H1 (cell line): ENCODE data around the gene CALD1. TPM values are rescaled to one million over a fixed set of nuclear protein-coding genes. Genes with fewer than 3 reads are reported as not detected.

Experiments used
- CTCF ChIA-PET: fragments of 300-600 bp; sonication (Branson Sonifier 250); formaldehyde crosslinking; loops from one replicate; lab custom pipeline; 2021; ENCODE audit not compliant: partially characterized antibody; lab: Charles Lee
- POLR2A ChIA-PET: fragments of 300-600 bp; sonication (Branson Sonifier 250); formaldehyde crosslinking; loops from one replicate; lab custom pipeline; 2021; ENCODE audit warnings: inconsistent platforms; ENCODE audit not compliant: partially characterized antibody; lab: Charles Lee
- DNase-seq, 2 experiments: peaks; one replicate each; pipeline versions ENCODE4 v3.0.0 to v3.0.0-alpha.2; 2010 to 2022; ENCODE audit warnings: low spot score in 2 of 2, low read depth in 1 of 2, mixed read lengths in 1 of 2
- FAIRE-seq: peaks from 2 replicates; lab custom pipeline; 2011; peaks lifted over from hg19 to GRCh38; lab: Jason Lieb, UNC
- H2AFZ ChIP-seq: 2 replicates; pipeline ENCODE4 v1.8.1; 2012; ENCODE audit warnings: low read length, inconsistent platforms
- H2AK5ac ChIP-seq: 2 replicates; pipeline ENCODE4 v1.6.1; 2013; ENCODE audit warnings: low read depth, low read length
- H2BK120ac ChIP-seq: replicated peaks from 2 replicates; pipeline ENCODE3; 2013; ENCODE audit warnings: low read depth, low read length, inconsistent platforms
- H2BK12ac ChIP-seq: 2 replicates; pipeline ENCODE4 v1.6.1; 2013; ENCODE audit warnings: low read depth, low read length
- H2BK15ac ChIP-seq: 2 replicates; pipeline ENCODE4 v1.6.1; 2013; ENCODE audit warnings: low read length
- H2BK20ac ChIP-seq: 2 replicates; pipeline ENCODE4 v1.6.1; 2013; ENCODE audit warnings: low read length
- H2BK5ac ChIP-seq: 2 replicates; pipeline ENCODE4 v1.6.1; 2013; ENCODE audit warnings: low read depth, low read length
- H3K14ac ChIP-seq: 2 replicates; pipeline ENCODE4 v1.6.1; 2013; ENCODE audit warnings: inconsistent platforms; ENCODE audit not compliant: insufficient read length
- H3K18ac ChIP-seq: 2 replicates; pipeline ENCODE4 v1.6.1; 2013; ENCODE audit warnings: low read length; ENCODE audit errors: extremely low read depth
- H3K23ac ChIP-seq: 2 replicates; pipeline ENCODE4 v1.6.1; 2013; ENCODE audit warnings: inconsistent platforms; ENCODE audit not compliant: insufficient read length
- H3K23me2 ChIP-seq: 2 replicates; pipeline ENCODE4 v1.6.1; 2013; ENCODE audit warnings: low read depth, low read length
- H3K27ac ChIP-seq: 2 replicates; pipeline ENCODE4 v1.6.1; 2011; ENCODE audit warnings: low read depth, low read length, inconsistent platforms
- H3K27me3 ChIP-seq, 4 experiments: replicated peaks in 1 of 4; 1 replicate in 1 of 4; 2 replicates in 3 of 4; pipeline versions ENCODE4 v1.6.1 to v1.8.1; 2011 to 2013; ENCODE audit warnings: low read length in 3 of 4, mild to moderate bottlenecking in 3 of 4, inconsistent platforms in 2 of 4, mixed read lengths in 2 of 4, moderate library complexity in 1 of 4; ENCODE audit not compliant: control insufficient read depth in 3 of 4, insufficient read depth in 3 of 4; ENCODE audit errors: extremely low read depth in 1 of 4
- H3K36me3 ChIP-seq, 4 experiments: 2 replicates each; pipeline versions ENCODE4 v1.6.1 to v1.8.1; 2011 to 2013; ENCODE audit warnings: mild to moderate bottlenecking in 4 of 4, low read length in 3 of 4, moderate library complexity in 2 of 4, control low read depth in 1 of 4, inconsistent platforms in 1 of 4; ENCODE audit not compliant: insufficient read depth in 4 of 4, control insufficient read depth in 2 of 4
- H3K4ac ChIP-seq: replicated peaks from 2 replicates; pipeline ENCODE3; 2013; ENCODE audit warnings: low read length, low read depth, mixed read lengths, inconsistent platforms; ENCODE audit not compliant: insufficient read length
- H3K4me1 ChIP-seq, 4 experiments: replicated peaks in 1 of 4; 1 replicate in 1 of 4; 2 replicates in 3 of 4; pipeline versions ENCODE4 v1.6.1 to v1.8.1; 2011 to 2013; ENCODE audit warnings: low read length in 3 of 4, inconsistent platforms in 2 of 4, mixed read lengths in 1 of 4; ENCODE audit not compliant: insufficient read depth in 4 of 4, control insufficient read depth in 3 of 4
- H3K4me2 ChIP-seq, 2 experiments: 2 replicates each; pipeline versions ENCODE4 v1.6.1 to v1.8.1; 2011 to 2013; ENCODE audit warnings: low read depth in 2 of 2, low read length in 2 of 2, control low read depth in 1 of 2, inconsistent platforms in 1 of 2, mild to moderate bottlenecking in 1 of 2; ENCODE audit not compliant: insufficient read depth in 1 of 2
- H3K4me3 ChIP-seq, 4 experiments: fragments of 200-600, 300-600 bp in 1 of 4; sonication (generic), shearing (Covaris generic), sonication (Bioruptor Twin) in 1 of 4; 2 replicates each; pipeline versions ENCODE4 v1.5.1 to v1.8.1; 2011 to 2016; ENCODE audit warnings: low read length in 4 of 4, low read depth in 3 of 4, control low read depth in 2 of 4, inconsistent platforms in 2 of 4, mild to moderate bottlenecking in 2 of 4, mixed read lengths in 1 of 4, moderate library complexity in 1 of 4; ENCODE audit not compliant: insufficient read depth in 2 of 4; ENCODE audit errors: extremely low read depth in 1 of 4
- H3K56ac ChIP-seq: replicated peaks from 2 replicates; pipeline ENCODE3; 2013; ENCODE audit warnings: low read depth, mild to moderate bottlenecking, mixed read lengths, low read length, inconsistent platforms; ENCODE audit not compliant: insufficient read length
- H3K79me1 ChIP-seq: 2 replicates; pipeline ENCODE4 v1.6.1; 2013; ENCODE audit warnings: low read depth, low read length, control low read depth
- H3K79me2 ChIP-seq, 2 experiments: 2 replicates each; pipeline versions ENCODE4 v1.6.1 to v1.8.1; 2012 to 2013; ENCODE audit warnings: low read length in 2 of 2, mild to moderate bottlenecking in 2 of 2, inconsistent platforms in 1 of 2; ENCODE audit not compliant: insufficient read depth in 2 of 2, control insufficient read depth in 1 of 2
- H3K9ac ChIP-seq, 4 experiments: replicated peaks in 1 of 4; 1 replicate in 1 of 4; 2 replicates in 3 of 4; pipeline versions ENCODE4 v1.6.1 to v1.8.1; 2011 to 2013; ENCODE audit warnings: low read depth in 3 of 4, low read length in 3 of 4, control low read depth in 2 of 4, mild to moderate bottlenecking in 2 of 4, moderate library complexity in 2 of 4, inconsistent platforms in 1 of 4; ENCODE audit errors: extremely low read depth in 1 of 4
- H3K9me3 ChIP-seq, 2 experiments: 2 replicates each; pipeline versions ENCODE4 v1.6.1 to v1.8.1; 2012 to 2013; ENCODE audit warnings: mild to moderate bottlenecking in 2 of 2, moderate library complexity in 2 of 2, control low read depth in 1 of 2, inconsistent platforms in 1 of 2, low read depth in 1 of 2, low read length in 1 of 2, mixed read lengths in 1 of 2; ENCODE audit not compliant: insufficient read depth in 2 of 2
- H4K20me1 ChIP-seq, 2 experiments: replicated peaks in 1 of 2; 2 replicates each; pipeline versions ENCODE3 to v1.8.1; 2011 to 2013; ENCODE audit warnings: inconsistent platforms in 2 of 2, low read length in 2 of 2, mild to moderate bottlenecking in 1 of 2; ENCODE audit not compliant: insufficient read depth in 2 of 2, control insufficient read depth in 1 of 2
- H4K5ac ChIP-seq: 2 replicates; pipeline ENCODE4 v1.6.1; 2013; ENCODE audit warnings: low read length, low read depth, mixed read lengths, inconsistent platforms; ENCODE audit not compliant: insufficient read length
- H4K8ac ChIP-seq: 2 replicates; pipeline ENCODE4 v1.8.0; 2013; ENCODE audit warnings: mild to moderate bottlenecking, moderate library complexity, low read length, inconsistent platforms; ENCODE audit not compliant: insufficient read depth; ENCODE audit errors: extremely low read depth
- H4K91ac ChIP-seq: replicated peaks from 2 replicates; pipeline ENCODE3; 2013; ENCODE audit warnings: low read length, mixed read lengths, inconsistent platforms; ENCODE audit not compliant: insufficient read length
- CTCF ChIP-seq, 3 experiments: IDR thresholded peaks; 1 replicate in 2 of 3; 2 replicates in 1 of 3; pipeline versions ENCODE4 v1.5.1 to v1.6.1; 2011; ENCODE audit warnings: low read length in 3 of 3, mild to moderate bottlenecking in 3 of 3, inconsistent platforms in 2 of 3, low read depth in 1 of 3, moderate library complexity in 1 of 3; ENCODE audit not compliant: insufficient read depth in 1 of 3; ENCODE audit errors: control extremely low read depth in 1 of 3
- JUN ChIP-seq: IDR thresholded peaks from 2 replicates; pipeline ENCODE4 v1.6.1; 2011; ENCODE audit warnings: low read depth, mild to moderate bottlenecking, improper control_type of control experiment, low read length
- POU5F1 ChIP-seq: IDR thresholded peaks from 2 replicates; pipeline ENCODE4 v1.6.1; 2011; ENCODE audit warnings: low read depth, mild to moderate bottlenecking, low read length, moderate library complexity
- RAD21 ChIP-seq, 2 experiments: IDR thresholded peaks in 1 of 2; conservative IDR thresholded peaks in 1 of 2; 2 replicates each; pipeline ENCODE4 v1.6.1; 2011; ENCODE audit warnings: low read depth in 2 of 2, low read length in 2 of 2, improper control_type of control experiment in 1 of 2, inconsistent platforms in 1 of 2, mild to moderate bottlenecking in 1 of 2, moderate library complexity in 1 of 2
- YY1 ChIP-seq: IDR thresholded peaks from 2 replicates; pipeline ENCODE4 v1.6.1; 2011; ENCODE audit warnings: low read depth, mild to moderate bottlenecking, low read length
- WGBS, 2 experiments: shearing (Covaris generic) in 1 of 2; methylation state at CpG; one replicate each; pipeline versions ENCODE4 v1.1.6 to v1.1.7; 2013 to 2015; ENCODE audit warnings: low lambda C conversion rate in 2 of 2, mixed read lengths in 2 of 2, inconsistent platforms in 1 of 2, low coverage in 1 of 2, missing lambda C conversion rate in 1 of 2; ENCODE audit not compliant: insufficient replicate concordance in 2 of 2, insufficient coverage in 1 of 2, insufficient read length in 1 of 2; ENCODE audit errors: extremely low coverage in 1 of 2, missing lambda C conversion rate in 1 of 2; 5-methylcytosine and 5-hydroxymethylcytosine counted together
- polyA plus RNA-seq, 7 experiments: library from polyadenylated mRNA; depleted of rRNA in 3 of 7; stranded (reverse) in 5 of 7; unstranded in 2 of 7; fragments of >200 nt in 5 of 7; fragments of 200-250 nt in 2 of 7; gene quantifications; 1 replicate in 5 of 7; 2 replicates in 1 of 7; 4 replicates in 1 of 7; pipeline versions ENCODE4 v1.2.1 to v1.2.3, GENCODE V29; 2011 to 2013; ENCODE audit warnings: missing spikeins in 2 of 7, mixed read lengths in 2 of 7
- total RNA-seq: library from RNA; stranded (reverse); fragmentation: NEBNext Ultra II Directional; extraction: Animal tissue kit (Norgen Biotek cat#: 25700); gene quantifications from 2 replicates; pipeline ENCODE4 v1.2.1, GENCODE V29; 2021

Gene CALD1
- total and polyA plus RNA-seq, 2 of the 8 experiments (the other 6 are each of a cell fraction or from before 2014, with no cell fraction given): 34.3 to 177 TPM

DNA sequence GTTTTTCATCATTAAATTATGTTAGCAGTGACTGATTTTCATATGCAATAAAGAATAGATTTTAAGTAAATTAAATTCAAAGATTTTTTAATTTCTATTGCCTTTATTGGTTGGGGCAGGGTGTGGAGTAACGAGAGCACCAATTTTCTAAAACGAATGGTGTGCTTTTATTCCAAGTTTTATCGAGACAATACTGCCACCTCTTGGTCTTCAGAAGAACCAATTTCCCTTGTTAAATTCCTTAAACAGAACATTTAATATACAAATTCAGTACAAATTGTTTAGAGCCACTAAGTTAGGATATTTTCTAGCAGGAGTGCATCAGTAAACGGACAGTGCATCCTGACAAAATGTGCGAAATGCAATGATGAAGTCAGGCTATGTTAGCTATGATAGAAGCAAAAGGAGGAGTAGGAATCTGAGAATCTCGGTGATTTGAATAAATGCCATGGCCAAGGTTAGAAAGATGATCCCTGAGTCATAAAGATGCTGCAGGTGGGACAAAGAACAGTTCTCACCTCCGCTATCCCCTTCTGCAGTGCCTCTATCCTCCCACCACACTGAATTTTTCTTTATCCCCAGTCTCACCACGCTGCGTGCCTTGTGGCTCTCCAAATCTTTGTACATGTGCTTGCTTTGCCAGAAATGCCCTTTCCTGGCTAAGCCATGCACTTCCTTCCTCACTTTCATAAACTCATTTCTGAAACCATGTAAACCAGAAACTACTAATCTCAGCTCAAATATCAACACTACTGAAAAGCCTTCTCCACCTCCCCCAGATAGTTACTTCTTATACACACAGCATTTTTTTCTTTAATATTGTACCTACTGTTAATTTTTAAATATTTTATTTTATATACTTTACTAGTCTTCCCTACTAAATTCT is 175.0 kb downstream of the CALD1 start:
- H4K20me1 ChIP-seq: peaks cover 0 to 1% of the 10 kb centered on the region in 2 experiments
- H4K91ac ChIP-seq: no peak overlapping the region
- no peak overlapping the region for H3K23ac ChIP-seq
- H2BK120ac ChIP-seq: no peak overlapping the region
- H2BK15ac ChIP-seq: no peak overlapping the region
- peaks cover 5 to 31% (median 23%) of the 10 kb centered on the region in 4 experiments; a peak in 7 of 8 replicates for H3K36me3 ChIP-seq
- H3K79me1 ChIP-seq: no peaks in the 10 kb centered on the region
- FAIRE-seq: no peak
- no peak overlapping the region for H3K56ac ChIP-seq
- H3K9ac ChIP-seq: no peak overlapping the region
- ChIA-PET POLR2A (no interaction called here), CTCF (interaction anchor here (0.7 to 5.3 kb wide), 17 partner anchors 8 to 321 kb away, joined by 3 to 22 read pairs (median 4); no protein-coding TSS in a partner anchor)
- H3K4me3 ChIP-seq: no peak overlapping the region
- H2BK20ac ChIP-seq: no peak overlapping the region
- peaks cover 0 to 1% (median 0%) of the 10 kb centered on the region in 4 experiments; a peak in 1 of 7 replicates for H3K27me3 ChIP-seq
- no peaks in the 10 kb centered on the region for H3K4me1 ChIP-seq
- WGBS, 2 experiments: 82% methylated on average over 9 of the region's 9 CpGs; no CpG with 5 or more reads in 1 of the 2 experiments
- H4K8ac ChIP-seq: no peak overlapping the region
- no peak overlapping the region for H3K18ac ChIP-seq
- H2AK5ac ChIP-seq: no peak overlapping the region
- no peak overlapping the region for H2AFZ ChIP-seq
- H3K4ac ChIP-seq: no peak overlapping the region
- H3K4me2 ChIP-seq: no peak overlapping the region
- H2BK12ac ChIP-seq: no peak overlapping the region
- H2BK5ac ChIP-seq: no peak overlapping the region
- H3K79me2 ChIP-seq: no peaks in the 10 kb centered on the region
- TF ChIP-seq YY1 (no peak), RAD21 (IDR thresholded peaks at IDR 0.05 in 1 of 2, conservative IDR thresholded peaks at IDR 0.05 in 1 of 2; ENCODE audit: low read depth in 2 of 2, low read length in 2 of 2) (peak; percentile 69 to 74), JUN (no peak), CTCF (IDR thresholded peaks at IDR 0.05; ENCODE audit: control extremely low read depth in 1 of 3, insufficient read depth in 1 of 3, low read depth in 1 of 3, low read length in 3 of 3) (peak in 2 of 3 experiments; percentile 33 to 49; a peak in 2 of 4 replicates), POU5F1 (no peak)
- H3K14ac ChIP-seq: no peak overlapping the region
- no peak overlapping the region for H4K5ac ChIP-seq
- H3K9me3 ChIP-seq: no peaks in the 10 kb centered on the region
- H3K23me2 ChIP-seq: peaks cover 1% of the 10 kb centered on the region; the same call in 1 of the 2 replicates
- no peak for DNase-seq
- H3K27ac ChIP-seq: no peak overlapping the region
